Measurements from ENCODE around the gene OCA2. TPM values are rescaled to one million over a fixed set of nuclear protein-coding genes. Genes with fewer than 3 reads are reported as not detected.

The OCA2 gene
- total and polyA plus RNA-seq, 2 of the 4 experiments (the other 2 are of a cell fraction): under 0.01 to 0.03 TPM

DNA sequence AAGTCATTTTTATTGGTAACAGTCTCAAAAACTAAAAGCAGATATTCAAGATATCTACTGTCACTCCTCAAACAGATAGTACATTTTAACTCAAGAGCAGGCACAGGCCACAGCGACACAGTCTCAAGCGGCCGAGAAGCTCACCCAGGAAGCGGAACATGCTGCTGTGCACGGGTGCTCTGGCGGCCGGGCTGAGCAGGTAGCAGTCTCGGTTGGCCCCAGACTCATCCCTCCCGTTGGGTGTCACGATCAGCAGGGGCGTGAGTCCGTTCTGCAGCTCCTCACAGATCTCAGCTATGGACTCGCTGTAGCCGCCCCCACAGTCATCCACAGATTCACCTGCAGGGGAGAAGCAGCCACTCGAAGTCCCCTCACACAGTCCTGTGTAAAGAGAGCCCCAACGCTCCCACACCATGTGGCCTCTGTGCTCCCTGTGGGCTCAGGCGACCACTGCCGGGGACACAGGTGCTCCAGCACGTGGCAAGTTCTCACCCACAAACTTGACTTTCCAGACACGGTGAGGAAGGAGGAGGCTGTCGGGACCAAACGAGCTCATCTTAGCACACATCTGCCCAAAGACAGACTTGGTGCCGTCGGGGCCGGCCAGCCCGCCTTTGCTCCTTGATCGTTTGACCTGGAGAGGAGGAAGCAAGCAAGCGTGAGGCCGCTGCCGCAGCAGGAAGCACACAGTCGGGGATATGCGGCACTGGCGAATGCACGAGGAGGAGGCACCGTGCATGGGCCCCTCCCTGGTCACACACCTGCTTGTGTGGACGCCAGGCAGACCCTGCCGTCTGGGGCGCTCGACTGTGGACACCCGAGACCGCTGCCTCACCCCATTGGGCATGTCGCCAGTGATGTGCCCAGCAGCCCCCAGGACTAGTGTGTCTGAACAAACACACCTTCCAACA lies 17.7 kb upstream of the OCA2 start:
- ChIA-PET POLR2A (ENCODE audit: unreplicated experiment) (no interaction called here), CTCF (no interaction called here)
- no peak overlapping the region for H3K18ac ChIP-seq (ENCODE audit: low read depth, low read length)
- H4K5ac ChIP-seq (ENCODE audit: low read depth, low read length): no peak overlapping the region
- peaks cover 0 to 3% of the 10 kb centered on the region in 2 experiments; a peak in 1 of 4 replicates for H3K79me1 ChIP-seq (ENCODE audit: low read depth in 1 of 2, low read length in 2 of 2)
- no peaks in the 10 kb centered on the region for H4K20me1 ChIP-seq (ENCODE audit: insufficient read depth, low read length)
- H2AK9ac ChIP-seq (replicated peaks; ENCODE audit: low read depth, low read length, poor library complexity): no peak overlapping the region
- no TSS peak for BruUV-seq (replicated peaks)
- H3K4ac ChIP-seq (ENCODE audit: low read depth, low read length): no peak overlapping the region
- in situ Hi-C loops (cut with MboI; ENCODE audit: low sequenced_read_pairs) (loop anchor here (25.0 kb wide), 1 partner anchor 1229 kb away; no protein-coding TSS in a partner anchor), intact Hi-C loops (cut with micrococcal nuclease) (no loop called here), dilution Hi-C loops (cut with HindIII; ENCODE audit: low sequenced_read_pairs, unreplicated experiment) (no loop called here)
- no peak overlapping the region for H4K91ac ChIP-seq (ENCODE audit: insufficient read depth, low read depth, low read length)
- H3K56ac ChIP-seq (ENCODE audit: extremely low read depth, insufficient read depth, low read length): no peak overlapping the region
- no peak for ATAC-seq (ENCODE audit: low read depth)
- H2BK20ac ChIP-seq (ENCODE audit: low read depth, low read length): no peak overlapping the region
- H2BK15ac ChIP-seq (ENCODE audit: low read depth, low read length): no peak overlapping the region
- no peak for DNase-seq
- H2AFZ ChIP-seq (replicated peaks; ENCODE audit: low read length, poor library complexity): no peak overlapping the region
- no peak overlapping the region for H2BK5ac ChIP-seq (ENCODE audit: low read depth, low read length, poor library complexity, severe bottlenecking)
- TF ChIP-seq FOS (IDR thresholded peaks at IDR 0.05; ENCODE audit: low read depth, low read length) (no peak), NFE2L2 (IDR thresholded peaks at IDR 0.05; ENCODE audit: low read depth, low read length) (no peak), MAZ (IDR thresholded peaks at IDR 0.05; ENCODE audit: borderline replicate concordance, low read depth, low read length) (no peak), RAD21 (IDR thresholded peaks at IDR 0.05; ENCODE audit: low read length) (no peak), MXI1 (IDR thresholded peaks at IDR 0.05; ENCODE audit: borderline replicate concordance, low read depth, low read length) (no peak), MAFK (IDR thresholded peaks at IDR 0.05; ENCODE audit: low read depth, low read length) (no peak), POLR2A (IDR thresholded peaks at IDR 0.05; ENCODE audit: low read depth, low read length) (no peak), BHLHE40 (IDR thresholded peaks at IDR 0.05; ENCODE audit: low read depth, low read length) (no peak), CHD1 (IDR thresholded peaks at IDR 0.05; ENCODE audit: low read depth, low read length) (no peak), RCOR1 (IDR thresholded peaks at IDR 0.05; ENCODE audit: insufficient replicate concordance, low read length) (no peak), SMC3 (IDR thresholded peaks at IDR 0.05; ENCODE audit: low read depth, low read length) (no peak)
- TF ChIP-seq, protein P1, sequence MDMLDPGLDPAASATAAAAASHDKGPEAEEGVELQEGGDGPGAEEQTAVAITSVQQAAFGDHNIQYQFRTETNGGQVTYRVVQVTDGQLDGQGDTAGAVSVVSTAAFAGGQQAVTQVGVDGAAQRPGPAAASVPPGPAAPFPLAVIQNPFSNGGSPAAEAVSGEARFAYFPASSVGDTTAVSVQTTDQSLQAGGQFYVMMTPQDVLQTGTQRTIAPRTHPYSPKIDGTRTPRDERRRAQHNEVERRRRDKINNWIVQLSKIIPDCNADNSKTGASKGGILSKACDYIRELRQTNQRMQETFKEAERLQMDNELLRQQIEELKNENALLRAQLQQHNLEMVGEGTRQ (IDR thresholded peaks at IDR 0.05; ENCODE audit: low read depth, low read length): no peak
- TF ChIP-seq, protein P2, sequence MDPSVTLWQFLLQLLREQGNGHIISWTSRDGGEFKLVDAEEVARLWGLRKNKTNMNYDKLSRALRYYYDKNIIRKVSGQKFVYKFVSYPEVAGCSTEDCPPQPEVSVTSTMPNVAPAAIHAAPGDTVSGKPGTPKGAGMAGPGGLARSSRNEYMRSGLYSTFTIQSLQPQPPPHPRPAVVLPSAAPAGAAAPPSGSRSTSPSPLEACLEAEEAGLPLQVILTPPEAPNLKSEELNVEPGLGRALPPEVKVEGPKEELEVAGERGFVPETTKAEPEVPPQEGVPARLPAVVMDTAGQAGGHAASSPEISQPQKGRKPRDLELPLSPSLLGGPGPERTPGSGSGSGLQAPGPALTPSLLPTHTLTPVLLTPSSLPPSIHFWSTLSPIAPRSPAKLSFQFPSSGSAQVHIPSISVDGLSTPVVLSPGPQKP (IDR thresholded peaks at IDR 0.05; ENCODE audit: borderline replicate concordance, low read depth, low read length): no peak
- no peak overlapping the region for H2BK120ac ChIP-seq (ENCODE audit: low read depth, low read length)
- no peak overlapping the region for H3K14ac ChIP-seq (replicated peaks; ENCODE audit: low read depth, low read length)
- no peak overlapping the region for H2AK5ac ChIP-seq (ENCODE audit: low read depth, low read length)
- peaks cover 2% of the 10 kb centered on the region; the same call in 1 of the 2 replicates for H3K4me1 ChIP-seq (ENCODE audit: control insufficient read depth, insufficient read depth, low read length)
- H3K9ac ChIP-seq (ENCODE audit: low read depth, low read length): no peak overlapping the region
- H4K8ac ChIP-seq (ENCODE audit: low read depth in 2 of 2, low read length in 2 of 2): no peak overlapping the region
- H3K4me3 ChIP-seq (ENCODE audit: insufficient read depth, low read depth, low read length): no peak overlapping the region
- no peaks in the 10 kb centered on the region for H3K9me1 ChIP-seq (ENCODE audit: insufficient read depth, low read length)
- no peaks in the 10 kb centered on the region for H3K27me3 ChIP-seq (ENCODE audit: control insufficient read depth, insufficient read depth, low read length)
- H3K23ac ChIP-seq (ENCODE audit: low read depth, low read length): no peak overlapping the region
- H3K4me2 ChIP-seq (ENCODE audit: low read depth, low read length): no peak overlapping the region
- no peak overlapping the region for H3K27ac ChIP-seq (ENCODE audit: insufficient read depth, low read length)
- H3K36me3 ChIP-seq (ENCODE audit: control insufficient read depth, insufficient read depth, low read length): peaks cover 52% of the 10 kb centered on the region
- 95% methylated on average over 22 of the region's 42 CpGs; no CpG with 5 or more reads in 1 of the 2 experiments for WGBS, 2 experiments (ENCODE audit: extremely low coverage in 2 of 2, insufficient read length in 1 of 2)
- no peaks in the 10 kb centered on the region for H3K9me3 ChIP-seq (ENCODE audit: control insufficient read depth, insufficient read depth, low read length)

Data from IMR-90 (cell line).